ENCODE data around the gene SEC11A.

Gene SEC11A

GRCh38 chr15:84634228-84634837 is 81.6 kb downstream of the SEC11A start:
- no peak for DNase-seq

- peak; percentile 93 for DNase-seq
Measured at GRCh38 chr15:84633311-84634227, 82.4 kb downstream of the SEC11A start.

- DNase-seq = no peak
Measured at GRCh38 chr15:84631706-84632272, 84.2 kb downstream of the SEC11A start.

GRCh38 chr15:84629033-84629432 is 86.9 kb downstream of the SEC11A start:
- DNase-seq = no peak

GRCh38 chr15:84625123-84625522 is 90.8 kb downstream of the SEC11A start:
- no peak for DNase-seq

- DNase-seq = no peak
Measured at GRCh38 chr15:84624359-84624758, 91.6 kb downstream of the SEC11A start.

GRCh38 chr15:84621358-84621979 is 94.5 kb downstream of the SEC11A start:
- DNase-seq = no peak

- no peak for DNase-seq
Measured at GRCh38 chr15:84620626-84621025, 95.3 kb downstream of the SEC11A start.
